ENCODE data around the gene TNS1. TPM values are rescaled to one million over a fixed set of nuclear protein-coding genes. Genes with fewer than 3 reads are reported as not detected.

Gene TNS1
- total RNA-seq, 1 donor from 2014 or later = 7.9 TPM

DNA sequence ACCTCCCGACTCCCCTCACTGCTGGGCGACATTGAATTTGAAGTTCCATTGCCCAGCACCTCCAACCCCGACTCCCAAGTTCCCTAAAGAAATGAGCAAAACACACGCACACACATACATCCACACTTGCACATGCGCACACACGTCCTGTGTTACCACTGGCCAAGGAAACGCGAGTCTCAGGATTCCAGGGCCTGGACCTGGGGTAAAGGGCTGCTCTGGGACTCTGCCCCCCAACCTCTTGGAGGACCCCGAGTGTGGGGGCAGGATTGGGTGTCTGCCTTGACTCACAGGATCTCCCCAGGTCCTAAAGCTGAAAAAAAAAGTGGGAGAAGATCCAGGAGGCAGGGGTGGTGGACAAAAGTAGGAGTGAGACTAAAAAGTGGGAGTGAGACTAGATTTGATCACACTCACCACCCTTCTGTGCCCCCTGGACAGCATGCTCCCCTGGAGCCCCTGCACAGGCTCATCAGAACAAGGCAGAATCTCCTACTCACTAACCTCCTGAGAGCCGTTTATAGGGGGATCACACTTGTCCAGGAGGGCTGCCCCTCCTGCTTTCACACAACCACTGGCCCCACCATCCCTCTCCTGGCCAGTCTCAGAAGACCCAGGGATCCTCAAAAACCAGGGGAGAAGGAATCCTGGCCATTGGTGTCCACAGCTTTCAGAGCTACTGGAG lies 202.2 kb downstream of the TNS1 start:
- Mint-ChIP-seq H3K27me3 (peaks cover 3% of the 10 kb centered on the region), H3K27ac (no peak overlapping the region), H3K4me1 (ENCODE audit: low read depth) (peaks cover 3% of the 10 kb centered on the region), H3K36me3 (ENCODE audit: insufficient read depth) (no peaks in the 10 kb centered on the region), H3K4me3 (ENCODE audit: low read depth) (no peak overlapping the region), H3K9me3 (ENCODE audit: low read depth) (no peaks in the 10 kb centered on the region)
- no peak for DNase-seq (ENCODE audit: low spot score, unreplicated experiment)
- TF ChIP-seq, protein P1, sequence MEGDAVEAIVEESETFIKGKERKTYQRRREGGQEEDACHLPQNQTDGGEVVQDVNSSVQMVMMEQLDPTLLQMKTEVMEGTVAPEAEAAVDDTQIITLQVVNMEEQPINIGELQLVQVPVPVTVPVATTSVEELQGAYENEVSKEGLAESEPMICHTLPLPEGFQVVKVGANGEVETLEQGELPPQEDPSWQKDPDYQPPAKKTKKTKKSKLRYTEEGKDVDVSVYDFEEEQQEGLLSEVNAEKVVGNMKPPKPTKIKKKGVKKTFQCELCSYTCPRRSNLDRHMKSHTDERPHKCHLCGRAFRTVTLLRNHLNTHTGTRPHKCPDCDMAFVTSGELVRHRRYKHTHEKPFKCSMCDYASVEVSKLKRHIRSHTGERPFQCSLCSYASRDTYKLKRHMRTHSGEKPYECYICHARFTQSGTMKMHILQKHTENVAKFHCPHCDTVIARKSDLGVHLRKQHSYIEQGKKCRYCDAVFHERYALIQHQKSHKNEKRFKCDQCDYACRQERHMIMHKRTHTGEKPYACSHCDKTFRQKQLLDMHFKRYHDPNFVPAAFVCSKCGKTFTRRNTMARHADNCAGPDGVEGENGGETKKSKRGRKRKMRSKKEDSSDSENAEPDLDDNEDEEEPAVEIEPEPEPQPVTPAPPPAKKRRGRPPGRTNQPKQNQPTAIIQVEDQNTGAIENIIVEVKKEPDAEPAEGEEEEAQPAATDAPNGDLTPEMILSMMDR (IDR thresholded peaks at IDR 0.05; ENCODE audit: unreplicated experiment) = no peak

DNA sequence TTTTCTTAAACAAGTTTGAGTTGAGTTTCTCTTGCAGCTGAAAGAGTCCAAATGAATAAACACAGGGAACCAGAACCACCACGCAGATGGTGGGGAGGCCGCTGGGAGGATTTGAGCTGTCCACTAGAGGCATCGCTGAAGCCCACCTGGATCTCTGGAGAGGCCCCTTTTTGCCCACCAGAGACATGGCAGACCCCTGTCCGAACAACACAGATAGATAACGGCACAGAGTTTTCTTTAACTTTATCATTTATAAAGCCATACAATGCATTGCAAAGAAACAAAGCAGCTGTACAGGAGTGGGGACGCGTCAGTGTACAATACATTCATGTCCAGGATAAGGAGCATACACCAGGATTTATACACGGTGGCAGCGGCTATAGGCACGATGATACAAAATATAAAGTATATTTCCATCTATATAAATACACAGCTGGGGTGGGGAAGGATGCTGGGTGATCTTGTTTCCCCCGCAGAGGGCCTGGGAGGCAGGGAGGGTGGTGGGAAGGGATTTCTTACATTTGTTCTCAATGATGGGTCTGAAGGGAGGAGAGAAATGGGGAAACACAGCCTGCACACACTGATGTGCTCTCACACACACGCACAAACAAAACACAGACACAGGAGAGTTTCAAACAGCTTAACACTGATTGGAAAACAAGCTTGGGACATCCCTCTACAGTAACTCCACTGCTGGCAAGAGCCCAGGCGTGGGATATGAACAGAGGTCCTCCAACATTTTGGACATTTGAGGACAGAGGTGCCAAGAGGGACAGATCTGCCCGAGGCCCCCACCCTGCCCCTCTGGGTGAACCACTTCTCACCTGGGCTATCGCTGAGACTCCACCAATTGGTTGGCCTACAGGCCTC lies 203.0 kb downstream of the TNS1 start:
- H3K27me3 Mint-ChIP-seq = peaks cover 3% of the 10 kb centered on the region
- no peak overlapping the region for H3K4me3 Mint-ChIP-seq (ENCODE audit: low read depth)
- no peak overlapping the region for H3K27ac Mint-ChIP-seq
- DNase-seq (ENCODE audit: low spot score, unreplicated experiment) = no peak
- TF ChIP-seq, protein P1 (IDR thresholded peaks at IDR 0.05; ENCODE audit: unreplicated experiment) = no peak
- peaks cover 3% of the 10 kb centered on the region for H3K4me1 Mint-ChIP-seq (ENCODE audit: low read depth)
- no peaks in the 10 kb centered on the region for H3K9me3 Mint-ChIP-seq (ENCODE audit: low read depth)
- no peaks in the 10 kb centered on the region for H3K36me3 Mint-ChIP-seq (ENCODE audit: insufficient read depth)

DNA sequence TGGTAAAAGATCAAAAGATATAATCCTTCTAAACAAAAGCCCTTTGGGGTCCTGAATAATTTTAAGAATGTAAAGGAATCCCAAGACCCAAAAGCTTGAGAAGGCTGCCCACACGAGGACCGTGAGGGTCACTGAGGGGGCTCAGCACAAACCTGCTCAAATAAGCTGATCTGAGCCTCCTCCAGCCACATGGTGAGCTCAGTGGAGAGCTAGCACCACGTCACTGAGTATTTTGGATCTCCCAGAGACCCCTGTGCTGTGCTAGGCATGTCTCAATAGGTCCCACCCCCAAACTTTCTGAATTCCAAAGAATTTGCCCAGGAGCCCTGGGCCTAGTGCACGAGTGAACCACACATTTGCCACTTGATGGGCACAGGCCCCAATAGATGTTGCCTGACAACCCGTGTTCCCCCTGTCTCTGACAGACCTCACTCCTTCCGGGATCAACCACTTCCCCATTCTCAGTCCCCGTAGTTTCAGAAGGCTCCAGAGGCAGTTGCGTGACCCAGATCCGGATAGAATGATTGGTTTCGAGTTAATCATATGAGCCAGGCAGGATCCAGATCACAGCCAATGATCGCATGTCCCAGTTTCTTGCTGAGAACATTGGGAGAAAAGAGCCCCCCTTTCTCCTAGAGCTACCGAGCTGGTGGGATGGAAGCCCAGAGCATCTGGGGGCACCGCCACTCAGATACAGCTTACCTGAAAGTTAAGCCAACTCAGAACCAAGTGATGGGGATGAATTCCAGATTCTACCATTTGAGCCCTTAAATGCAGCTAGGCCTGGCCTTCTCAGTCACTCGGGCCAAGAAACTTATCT lies 203.8 kb downstream of the TNS1 start:
- Mint-ChIP-seq H3K9me3 (ENCODE audit: low read depth) (no peaks in the 10 kb centered on the region), H3K27ac (no peak overlapping the region), H3K36me3 (ENCODE audit: insufficient read depth) (no peaks in the 10 kb centered on the region), H3K4me3 (ENCODE audit: low read depth) (no peak overlapping the region), H3K4me1 (ENCODE audit: low read depth) (peaks cover 3% of the 10 kb centered on the region), H3K27me3 (peaks cover 3% of the 10 kb centered on the region)
- peak; percentile 3 for DNase-seq (ENCODE audit: low spot score, unreplicated experiment)
- TF ChIP-seq, protein P1 (IDR thresholded peaks at IDR 0.05; ENCODE audit: unreplicated experiment) = no peak

DNA sequence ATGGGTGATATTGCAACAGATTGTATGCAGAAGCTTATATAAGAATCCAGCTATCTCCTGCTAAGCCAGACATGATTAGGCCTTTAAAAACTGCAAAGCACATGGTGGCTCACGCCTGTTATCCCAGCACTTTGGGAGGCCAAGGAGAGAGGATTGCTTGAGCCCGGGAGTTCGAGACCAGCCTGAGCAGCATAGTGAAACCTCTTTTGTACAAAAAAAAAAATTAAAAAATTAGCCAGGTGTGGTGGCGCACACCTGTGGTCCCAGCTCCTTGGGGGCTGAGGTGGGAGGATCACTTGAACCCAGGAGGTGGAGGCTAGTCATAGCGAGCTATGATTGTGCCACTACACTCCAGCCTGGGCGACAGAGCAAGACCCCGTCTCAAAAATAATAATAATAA lies 204.6 kb downstream of the TNS1 start:
- TF ChIP-seq, protein P1 (IDR thresholded peaks at IDR 0.05; ENCODE audit: unreplicated experiment) = no peak
- H3K9me3 Mint-ChIP-seq (ENCODE audit: low read depth) = no peaks in the 10 kb centered on the region
- H3K27ac Mint-ChIP-seq = no peak overlapping the region
- H3K36me3 Mint-ChIP-seq (ENCODE audit: insufficient read depth) = no peaks in the 10 kb centered on the region
- peak; percentile 1 for DNase-seq (ENCODE audit: low spot score, unreplicated experiment)
- no peak overlapping the region for H3K4me3 Mint-ChIP-seq (ENCODE audit: low read depth)
- H3K4me1 Mint-ChIP-seq (ENCODE audit: low read depth) = peaks cover 5% of the 10 kb centered on the region
- H3K27me3 Mint-ChIP-seq = peaks cover 3% of the 10 kb centered on the region

DNA sequence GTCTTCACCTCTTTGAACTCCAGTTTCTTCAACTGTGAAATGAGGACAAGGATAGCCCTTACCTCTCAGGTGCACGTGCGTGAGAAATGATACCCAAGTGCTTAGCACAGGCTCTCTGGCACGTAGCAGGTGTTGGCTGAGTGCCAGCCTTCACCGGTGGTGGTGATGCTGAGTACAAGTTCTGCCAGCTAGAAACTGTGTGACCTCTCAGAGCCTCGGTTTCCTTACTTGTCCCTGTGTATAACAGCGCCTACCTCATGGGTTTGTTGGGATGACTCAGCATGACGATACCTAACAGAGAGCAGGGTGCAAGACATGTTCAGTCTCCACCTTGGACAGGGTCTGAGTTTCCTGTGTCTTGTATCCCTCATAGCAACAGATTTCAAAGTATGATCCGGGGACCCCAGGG lies 205.1 kb downstream of the TNS1 start:
- H3K4me3 Mint-ChIP-seq (ENCODE audit: low read depth) = no peak overlapping the region
- TF ChIP-seq, protein P1 (IDR thresholded peaks at IDR 0.05; ENCODE audit: unreplicated experiment) = no peak
- H3K27me3 Mint-ChIP-seq = peaks cover 3% of the 10 kb centered on the region
- H3K27ac Mint-ChIP-seq = no peak overlapping the region
- DNase-seq (ENCODE audit: low spot score, unreplicated experiment) = peak; percentile 5
- H3K36me3 Mint-ChIP-seq (ENCODE audit: insufficient read depth) = no peaks in the 10 kb centered on the region
- no peaks in the 10 kb centered on the region for H3K9me3 Mint-ChIP-seq (ENCODE audit: low read depth)
- H3K4me1 Mint-ChIP-seq (ENCODE audit: low read depth) = peaks cover 9% of the 10 kb centered on the region
